Activated T-cell treated with anti-CD3 and anti-CD28 coated beads for 24 hours (primary cell): ENCODE data around the gene B4GALNT3.

ENCODE experiments used
- DNase-seq: peaks from one replicate; pipeline ENCODE4 v3.0.0-alpha.2; 2020; ENCODE audit warnings: low read depth

Gene B4GALNT3

GRCh38 chr12:468671-469389 lies 9.1 kb downstream of the B4GALNT3 start:
- no peak for DNase-seq

GRCh38 chr12:470133-470532 lies 10.4 kb downstream of the B4GALNT3 start:
- no peak for DNase-seq

GRCh38 chr12:473198-473597 lies 13.5 kb downstream of the B4GALNT3 start:
- DNase-seq, result no peak

- DNase-seq, result no peak
Observed at GRCh38 chr12:473863-474577, 14.3 kb downstream of the B4GALNT3 start.

GRCh38 chr12:475286-475685 lies 15.5 kb downstream of the B4GALNT3 start:
- no peak for DNase-seq

- DNase-seq, result no peak
Observed at GRCh38 chr12:479161-479560, 19.4 kb downstream of the B4GALNT3 start.

- DNase-seq, result no peak
Observed at GRCh38 chr12:480831-481816, 21.4 kb downstream of the B4GALNT3 start.

GRCh38 chr12:482061-482460 lies 22.3 kb downstream of the B4GALNT3 start:
- no peak for DNase-seq

- no peak for DNase-seq
Observed at GRCh38 chr12:484096-484495, 24.4 kb downstream of the B4GALNT3 start.

GRCh38 chr12:490260-490659 lies 30.5 kb downstream of the B4GALNT3 start:
- DNase-seq, result no peak

GRCh38 chr12:495466-495865 lies 35.7 kb downstream of the B4GALNT3 start:
- DNase-seq, result no peak

GRCh38 chr12:496736-497135 lies 37.0 kb downstream of the B4GALNT3 start:
- DNase-seq, result no peak

- no peak for DNase-seq
Observed at GRCh38 chr12:497501-498160, 37.9 kb downstream of the B4GALNT3 start.

GRCh38 chr12:499837-500458 lies 40.2 kb downstream of the B4GALNT3 start:
- DNase-seq, result no peak

GRCh38 chr12:501722-502447 lies 42.1 kb downstream of the B4GALNT3 start:
- DNase-seq, result no peak

- DNase-seq, result no peak
Observed at GRCh38 chr12:503111-503761, 43.5 kb downstream of the B4GALNT3 start.

GRCh38 chr12:505221-505620 lies 45.5 kb downstream of the B4GALNT3 start:
- no peak for DNase-seq

GRCh38 chr12:507391-507796 lies 47.7 kb downstream of the B4GALNT3 start:
- DNase-seq, result no peak

GRCh38 chr12:508145-508544 lies 48.4 kb downstream of the B4GALNT3 start:
- no peak for DNase-seq

- DNase-seq, result no peak
Observed at GRCh38 chr12:508795-509194, 49.1 kb downstream of the B4GALNT3 start.
